H1 (cell line): ENCODE data around the gene AMPH.
"Not testable (repeated sequence)": the region's sequence is repeated elsewhere in the genome, so short reads cannot be mapped to it uniquely, and the experiment has no call there.

Experiments used
- CBX8 ChIP-seq: fragments of 300-800, 300-1000 bp; sonication (generic); IDR thresholded peaks from 2 replicates; pipeline ENCODE4 v1.7.1; 2016; ENCODE audit warnings: low read depth, low read length, borderline replicate concordance
- CTCF ChIP-seq, 3 experiments: IDR thresholded peaks; 1 replicate in 2 of 3; 2 replicates in 1 of 3; pipeline versions ENCODE4 v1.5.1 to v1.6.1; 2011; ENCODE audit warnings: low read length in 3 of 3, mild to moderate bottlenecking in 3 of 3, inconsistent platforms in 2 of 3, low read depth in 1 of 3, moderate library complexity in 1 of 3; ENCODE audit not compliant: insufficient read depth in 1 of 3; ENCODE audit errors: control extremely low read depth in 1 of 3
- EZH2 ChIP-seq: fragments of 200-600 bp; sonication (generic); IDR thresholded peaks from 2 replicates; pipeline ENCODE4 v1.7.1; 2012; ENCODE audit warnings: low read depth, mild to moderate bottlenecking, moderate library complexity, low read length, inconsistent platforms; ENCODE audit not compliant: severe bottlenecking
- FOSL1 ChIP-seq: IDR thresholded peaks from 2 replicates; pipeline ENCODE4 v1.6.1; 2011; ENCODE audit warnings: mild to moderate bottlenecking, low read depth, low read length, moderate library complexity; ENCODE audit not compliant: insufficient read depth
- GABPA ChIP-seq: IDR thresholded peaks from 2 replicates; pipeline ENCODE4 v1.6.1; 2011; ENCODE audit warnings: mild to moderate bottlenecking, low read length, moderate library complexity, borderline replicate concordance; ENCODE audit not compliant: insufficient read depth
- KDM1A ChIP-seq: fragments of 200-600, 300-600 bp; sonication (generic); IDR thresholded peaks from 2 replicates; pipeline ENCODE4 v1.7.1; 2016; ENCODE audit warnings: mild to moderate bottlenecking, low read length, borderline replicate concordance
- KDM5A ChIP-seq: fragments of 200-600 bp; IDR thresholded peaks from 2 replicates; pipeline ENCODE4 v1.7.1; 2012; ENCODE audit warnings: mild to moderate bottlenecking, low read length, inconsistent platforms, mixed read lengths
- MAX ChIP-seq: IDR thresholded peaks from 2 replicates; pipeline ENCODE4 v1.6.1; 2012; ENCODE audit warnings: inconsistent platforms
- POLR2A ChIP-seq, 2 experiments: IDR thresholded peaks; 1 replicate in 1 of 2; 2 replicates in 1 of 2; pipeline ENCODE4 v1.6.1; 2011; ENCODE audit warnings: low read depth in 2 of 2, low read length in 2 of 2, mild to moderate bottlenecking in 2 of 2; ENCODE audit errors: control extremely low read depth in 1 of 2
- POLR2AphosphoS5 ChIP-seq: IDR thresholded peaks from 2 replicates; pipeline ENCODE4 v1.6.1; 2011; ENCODE audit warnings: low read depth, low read length
- SIRT6 ChIP-seq: IDR thresholded peaks from one replicate; pipeline ENCODE4 v1.7.1; 2012; ENCODE audit warnings: low read length, inconsistent platforms
- SP2 ChIP-seq: IDR thresholded peaks from 2 replicates; pipeline ENCODE4 v1.6.1; 2012; ENCODE audit warnings: mild to moderate bottlenecking, low read length, inconsistent platforms
- SUZ12 ChIP-seq: fragments of 200-600 bp; sonication (generic); IDR thresholded peaks from 2 replicates; pipeline ENCODE4 v1.6.1; 2012; ENCODE audit warnings: mild to moderate bottlenecking, inconsistent platforms, low read length, moderate library complexity, mixed read lengths

GRCh38 chr7:38571620-38572019, 59.6 kb downstream of the AMPH start:
- TF ChIP-seq CTCF (IDR thresholded peaks at IDR 0.05; ENCODE audit: control extremely low read depth in 1 of 3, insufficient read depth in 1 of 3, low read depth in 1 of 3, low read length in 3 of 3); SUZ12; MAX; SP2; POLR2AphosphoS5; POLR2A (IDR thresholded peaks at IDR 0.05; ENCODE audit: control extremely low read depth in 1 of 2, low read depth in 2 of 2, low read length in 2 of 2); CBX8; KDM5A; FOSL1; KDM1A; SIRT6; EZH2; GABPA: not testable (repeated sequence)
